KOPT-K1 (cell line): ENCODE results near the gene SNX9.

ENCODE experiments used
- H3K27ac ChIP-seq: fragments of 200-600 bp; sonication (generic); 2 replicates; pipeline ENCODE4 v1.5.1; 2016; ENCODE audit warnings: antibody characterized with exemption, mild to moderate bottlenecking, low read depth, low read length; ENCODE audit not compliant: poor library complexity, severe bottlenecking
- H3K36me3 ChIP-seq: fragments of 200-600 bp; sonication (generic); 2 replicates; pipeline ENCODE4 v1.5.1; 2017; ENCODE audit warnings: antibody characterized with exemption, mild to moderate bottlenecking, low read length, moderate library complexity; ENCODE audit not compliant: insufficient read depth
- H3K9me3 ChIP-seq: fragments of 200-600 bp; sonication (generic); 2 replicates; pipeline ENCODE4 v1.5.1; 2017; ENCODE audit warnings: antibody characterized with exemption, low read length, mild to moderate bottlenecking; ENCODE audit not compliant: insufficient read depth, poor library complexity, severe bottlenecking

SNX9 gene

DNA sequence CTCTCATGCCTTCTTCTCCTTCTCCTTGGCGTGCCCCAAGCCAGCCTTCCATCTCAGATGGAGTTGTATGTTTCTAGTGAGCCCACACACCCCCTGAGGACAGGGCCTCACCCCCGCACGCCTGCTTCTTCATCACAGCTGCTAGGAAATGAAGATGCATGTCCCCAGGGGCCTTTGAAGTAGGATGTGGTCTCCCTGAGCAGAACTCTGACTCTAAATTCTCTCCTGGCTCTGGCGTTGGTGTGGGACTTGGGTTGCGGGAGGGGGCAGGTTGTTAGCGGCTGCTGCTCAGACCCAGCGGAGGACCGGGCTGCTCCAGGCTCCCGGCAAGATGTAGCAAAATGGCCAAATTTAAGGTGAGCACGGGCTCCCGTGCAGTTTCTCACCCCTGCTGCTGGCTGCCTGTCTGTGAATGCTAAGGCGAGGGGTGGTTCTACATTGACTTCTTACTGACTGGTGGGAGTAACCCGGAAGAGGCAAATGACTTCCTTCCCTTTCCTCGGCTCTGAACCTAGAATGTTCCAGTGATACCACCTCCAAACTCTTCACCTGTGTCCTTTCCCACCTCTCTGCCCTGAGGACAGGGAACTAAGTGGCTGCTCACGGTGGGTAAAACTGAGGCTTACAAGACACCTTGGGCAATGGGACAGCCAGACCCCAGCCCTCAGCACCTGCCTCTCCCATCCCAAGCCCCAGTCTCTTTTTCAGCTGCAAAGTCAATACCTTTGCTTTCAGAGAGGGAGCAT lies 167.4 kb downstream of the SNX9 start:
- Histone ChIP-seq H3K27ac (peak overlapping the region; percentile 61), H3K9me3 (no peaks in the 10 kb centered on the region), H3K36me3 (no peaks in the 10 kb centered on the region)

DNA sequence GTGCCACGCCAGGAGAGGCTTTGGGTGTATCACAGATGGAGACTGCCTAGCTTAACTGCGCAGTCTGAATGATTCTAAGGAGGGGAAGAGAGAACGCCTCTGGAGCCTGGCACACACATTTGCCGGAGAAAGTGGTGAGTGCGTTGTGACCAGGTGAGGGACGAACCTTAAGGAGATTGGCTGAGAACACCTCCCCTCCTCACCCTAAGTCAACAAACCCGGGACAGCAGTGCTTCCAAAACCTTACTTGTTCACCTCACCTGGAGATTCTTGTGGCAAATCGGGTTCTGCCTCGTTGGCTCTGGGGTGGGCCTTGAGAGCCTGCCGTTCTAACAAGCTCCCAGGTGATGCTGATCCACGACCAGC lies 168.0 kb downstream of the SNX9 start:
- peak overlapping the region; percentile 61 for H3K27ac ChIP-seq
- H3K36me3 ChIP-seq: no peaks in the 10 kb centered on the region
- H3K9me3 ChIP-seq: no peaks in the 10 kb centered on the region

DNA sequence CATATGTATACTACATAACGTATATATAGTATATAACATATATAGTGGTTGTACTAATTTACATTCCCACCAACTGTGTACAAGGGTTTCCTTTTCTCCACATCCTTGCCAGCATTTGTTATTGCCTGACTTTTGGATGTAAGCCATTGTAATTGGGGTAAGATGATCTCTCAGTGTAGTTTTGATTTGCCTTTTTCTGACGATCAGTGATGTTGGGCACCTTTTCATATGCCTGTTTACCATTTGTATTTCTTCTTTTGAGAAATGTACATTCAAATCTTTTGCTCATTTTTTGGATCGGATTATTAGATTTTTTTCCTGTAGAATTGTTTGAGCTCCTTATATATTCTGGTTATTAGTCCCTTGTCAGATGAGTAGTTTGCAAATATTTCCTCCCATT lies 170.0 kb downstream of the SNX9 start:
- Histone ChIP-seq H3K36me3 (peaks cover 8% of the 10 kb centered on the region; the same call in 1 of the 2 replicates), H3K9me3 (no peaks in the 10 kb centered on the region), H3K27ac (no peak overlapping the region)

DNA sequence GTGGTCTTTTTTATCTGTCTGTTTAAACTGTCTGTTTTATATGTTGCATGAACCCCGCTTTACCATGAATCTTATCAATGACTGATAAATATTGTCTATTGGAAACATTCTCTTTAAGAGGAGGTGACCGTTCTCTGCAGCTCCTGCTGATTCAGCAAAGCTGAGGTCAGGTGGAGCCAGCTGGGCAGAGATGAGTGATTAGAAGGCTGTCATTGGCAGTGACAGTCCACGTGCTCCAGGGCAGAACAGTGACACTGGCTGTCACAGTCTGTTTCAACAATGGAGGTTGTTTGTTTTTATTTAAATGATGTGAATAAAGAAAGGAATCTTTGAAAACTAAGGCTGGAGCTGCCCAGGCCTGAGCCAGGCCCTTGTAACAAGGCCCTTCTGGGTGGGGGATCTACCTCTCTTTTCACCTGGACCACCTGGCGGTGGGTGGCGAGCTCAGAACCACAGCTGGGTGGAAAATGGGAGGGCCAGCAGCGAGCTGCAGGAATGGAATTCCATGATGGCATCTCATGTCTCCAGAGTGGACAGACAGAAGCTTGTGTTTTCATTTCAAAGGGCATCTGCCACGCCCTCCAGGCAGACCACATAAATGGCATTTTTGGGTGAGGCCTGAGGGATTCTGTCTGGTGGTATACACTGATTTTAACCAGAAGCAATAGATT lies 171.2 kb downstream of the SNX9 start:
- no peak overlapping the region for H3K27ac ChIP-seq
- peaks cover 8% of the 10 kb centered on the region; the same call in 1 of the 2 replicates for H3K36me3 ChIP-seq
- no peaks in the 10 kb centered on the region for H3K9me3 ChIP-seq
